ENCODE results near the gene P2RX2. TPM values are rescaled to one million over a fixed set of nuclear protein-coding genes. Genes with fewer than 3 reads are reported as not detected.

P2RX2 gene
- total RNA-seq, 1 donor from 2014 or later = not detected

GRCh38 chr12:132633398-132633797 lies 14.8 kb downstream of the P2RX2 start:
- H3K4me1 Mint-ChIP-seq (ENCODE audit: low read depth) = no peaks in the 10 kb centered on the region
- DNase-seq (ENCODE audit: low spot score) = no peak
- intact Hi-C loops (cut with micrococcal nuclease) = no loop called here
- H3K9me3 Mint-ChIP-seq = no peaks in the 10 kb centered on the region
- no peak overlapping the region for H3K27ac Mint-ChIP-seq
- peaks cover 84% of the 10 kb centered on the region for H3K36me3 Mint-ChIP-seq (ENCODE audit: low read depth)
- no peaks in the 10 kb centered on the region for H3K27me3 Mint-ChIP-seq (ENCODE audit: low read depth)
- H3K4me3 Mint-ChIP-seq (ENCODE audit: low read depth) = no peak overlapping the region

GRCh38 chr12:132633901-132634300 lies 15.3 kb downstream of the P2RX2 start:
- Mint-ChIP-seq H3K9me3 (no peaks in the 10 kb centered on the region), H3K4me1 (ENCODE audit: low read depth) (no peaks in the 10 kb centered on the region), H3K27ac (no peak overlapping the region), H3K27me3 (ENCODE audit: low read depth) (no peaks in the 10 kb centered on the region), H3K4me3 (ENCODE audit: low read depth) (no peak overlapping the region), H3K36me3 (ENCODE audit: low read depth) (peaks cover 84% of the 10 kb centered on the region)
- intact Hi-C loops (cut with micrococcal nuclease) = no loop called here
- DNase-seq (ENCODE audit: low spot score) = no peak

- H3K27ac Mint-ChIP-seq = no peak overlapping the region
- no peaks in the 10 kb centered on the region for H3K4me1 Mint-ChIP-seq (ENCODE audit: low read depth)
- intact Hi-C loops (cut with micrococcal nuclease) = no loop called here
These were observed 15.9 kb downstream of the P2RX2 start for GRCh38 chr12:132634411-132634990.

GRCh38 chr12:132635076-132635955 lies 16.7 kb downstream of the P2RX2 start:
- DNase-seq (ENCODE audit: low spot score) = no peak
- no peak overlapping the region for H3K27ac Mint-ChIP-seq
- peaks cover 82% of the 10 kb centered on the region for H3K36me3 Mint-ChIP-seq (ENCODE audit: low read depth)
- H3K4me3 Mint-ChIP-seq (ENCODE audit: low read depth) = no peak overlapping the region
- intact Hi-C loops (cut with micrococcal nuclease) = no loop called here
- no peaks in the 10 kb centered on the region for H3K9me3 Mint-ChIP-seq
- no peaks in the 10 kb centered on the region for H3K27me3 Mint-ChIP-seq (ENCODE audit: low read depth)
- no peaks in the 10 kb centered on the region for H3K4me1 Mint-ChIP-seq (ENCODE audit: low read depth)

More at GRCh38 chr12:132634411-132634990, 15.9 kb downstream of the P2RX2 start:
- Mint-ChIP-seq H3K4me3 (ENCODE audit: low read depth) (no peak overlapping the region), H3K9me3 (no peaks in the 10 kb centered on the region), H3K27me3 (ENCODE audit: low read depth) (no peaks in the 10 kb centered on the region), H3K36me3 (ENCODE audit: low read depth) (peaks cover 86% of the 10 kb centered on the region)
- DNase-seq (ENCODE audit: low spot score) = no peak

- Mint-ChIP-seq H3K9me3 (no peaks in the 10 kb centered on the region), H3K27me3 (ENCODE audit: low read depth) (no peaks in the 10 kb centered on the region), H3K4me1 (ENCODE audit: low read depth) (no peaks in the 10 kb centered on the region), H3K27ac (no peak overlapping the region), H3K36me3 (ENCODE audit: low read depth) (peaks cover 79% of the 10 kb centered on the region), H3K4me3 (ENCODE audit: low read depth) (no peak overlapping the region)
- intact Hi-C loops (cut with micrococcal nuclease) = no loop called here
- DNase-seq (ENCODE audit: low spot score) = no peak
These were observed 19.2 kb downstream of the P2RX2 start for GRCh38 chr12:132637811-132638210.

- Mint-ChIP-seq H3K36me3 (ENCODE audit: low read depth) (peaks cover 78% of the 10 kb centered on the region), H3K9me3 (no peaks in the 10 kb centered on the region), H3K4me1 (ENCODE audit: low read depth) (no peaks in the 10 kb centered on the region), H3K4me3 (ENCODE audit: low read depth) (no peak overlapping the region), H3K27me3 (ENCODE audit: low read depth) (no peaks in the 10 kb centered on the region), H3K27ac (no peak overlapping the region)
- intact Hi-C loops (cut with micrococcal nuclease) = no loop called here
- DNase-seq (ENCODE audit: low spot score) = no peak
These were observed 20.2 kb downstream of the P2RX2 start for GRCh38 chr12:132638541-132639408.

- Mint-ChIP-seq H3K27ac (no peak overlapping the region), H3K4me1 (ENCODE audit: low read depth) (no peaks in the 10 kb centered on the region), H3K4me3 (ENCODE audit: low read depth) (no peak overlapping the region), H3K36me3 (ENCODE audit: low read depth) (peaks cover 72% of the 10 kb centered on the region), H3K9me3 (no peaks in the 10 kb centered on the region), H3K27me3 (ENCODE audit: low read depth) (no peaks in the 10 kb centered on the region)
- intact Hi-C loops (cut with micrococcal nuclease) = no loop called here
- no peak for DNase-seq (ENCODE audit: low spot score)
These were observed 21.5 kb downstream of the P2RX2 start for GRCh38 chr12:132639956-132640520.

- intact Hi-C loops (cut with micrococcal nuclease) = no loop called here
- no peaks in the 10 kb centered on the region for H3K9me3 Mint-ChIP-seq
- no peak overlapping the region for H3K27ac Mint-ChIP-seq
- DNase-seq (ENCODE audit: low spot score) = no peak
- peaks cover 68% of the 10 kb centered on the region for H3K36me3 Mint-ChIP-seq (ENCODE audit: low read depth)
- H3K4me1 Mint-ChIP-seq (ENCODE audit: low read depth) = no peaks in the 10 kb centered on the region
- no peaks in the 10 kb centered on the region for H3K27me3 Mint-ChIP-seq (ENCODE audit: low read depth)
- no peak overlapping the region for H3K4me3 Mint-ChIP-seq (ENCODE audit: low read depth)
These were observed 22.4 kb downstream of the P2RX2 start for GRCh38 chr12:132640936-132641335.

- Mint-ChIP-seq H3K36me3 (ENCODE audit: low read depth) (peaks cover 67% of the 10 kb centered on the region), H3K27me3 (ENCODE audit: low read depth) (no peaks in the 10 kb centered on the region), H3K4me1 (ENCODE audit: low read depth) (no peaks in the 10 kb centered on the region)
These were observed 23.5 kb downstream of the P2RX2 start for GRCh38 chr12:132641811-132642650.

GRCh38 chr12:132642846-132643835 lies 24.6 kb downstream of the P2RX2 start:
- no peak overlapping the region for H3K4me3 Mint-ChIP-seq (ENCODE audit: low read depth)
- no peak overlapping the region for H3K27ac Mint-ChIP-seq
- H3K27me3 Mint-ChIP-seq (ENCODE audit: low read depth) = no peaks in the 10 kb centered on the region
- H3K4me1 Mint-ChIP-seq (ENCODE audit: low read depth) = no peaks in the 10 kb centered on the region
- DNase-seq (ENCODE audit: low spot score) = no peak
- no peaks in the 10 kb centered on the region for H3K9me3 Mint-ChIP-seq
- intact Hi-C loops (cut with micrococcal nuclease) = no loop called here
- peaks cover 68% of the 10 kb centered on the region for H3K36me3 Mint-ChIP-seq (ENCODE audit: low read depth)

More at GRCh38 chr12:132641811-132642650, 23.5 kb downstream of the P2RX2 start:
- Mint-ChIP-seq H3K4me3 (ENCODE audit: low read depth) (no peak overlapping the region), H3K27ac (no peak overlapping the region), H3K9me3 (no peaks in the 10 kb centered on the region)
- intact Hi-C loops (cut with micrococcal nuclease) = no loop called here
- no peak for DNase-seq (ENCODE audit: low spot score)

GRCh38 chr12:132646850-132647249 lies 28.3 kb downstream of the P2RX2 start:
- Mint-ChIP-seq H3K27me3 (ENCODE audit: low read depth) (no peaks in the 10 kb centered on the region), H3K27ac (no peak overlapping the region), H3K9me3 (no peaks in the 10 kb centered on the region), H3K36me3 (ENCODE audit: low read depth) (peaks cover 64% of the 10 kb centered on the region), H3K4me3 (ENCODE audit: low read depth) (no peak overlapping the region), H3K4me1 (ENCODE audit: low read depth) (no peaks in the 10 kb centered on the region)
- DNase-seq (ENCODE audit: low spot score) = no peak
- intact Hi-C loops (cut with micrococcal nuclease) = no loop called here

Measured in activated T-helper 2 cell treated with anti-CD3 and anti-CD28 coated beads, Interferon-gamma antibody, Interleukin-2, Interleukin-4, amounts not matched to agents 10 μg/mL and 5 μg/mL and 100 μg/mL, durations not matched to agents 14 hours and 24 hours and 36 hours (primary cell).